Eye (tissue), 1 donor: Measurements from ENCODE around the gene SDHB.

ENCODE experiments used
- DNase-seq: peaks from one replicate; pipeline ENCODE4 v3.0.0-alpha.2; 2015

SDHB gene

DNA sequence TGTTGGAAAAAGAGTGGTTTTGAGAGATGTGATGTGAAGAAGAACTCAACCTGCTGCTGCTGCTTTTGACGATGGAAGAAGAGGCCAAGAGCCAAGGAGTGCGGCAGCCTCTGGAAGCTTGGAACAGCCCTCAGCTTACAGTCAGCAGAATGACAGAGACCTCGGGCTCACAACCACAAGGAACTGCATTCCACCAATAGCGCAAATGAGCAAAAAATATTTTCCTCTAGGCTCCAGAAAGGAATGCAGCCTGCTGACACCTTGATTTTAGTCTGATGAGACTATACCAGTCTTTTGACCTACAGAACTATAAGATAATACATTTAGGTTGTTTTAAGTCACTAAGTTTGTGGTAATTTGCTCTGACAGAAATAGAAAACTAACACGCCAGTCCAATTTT is 10.2 kb downstream of the SDHB start:
- DNase-seq = no peak

DNA sequence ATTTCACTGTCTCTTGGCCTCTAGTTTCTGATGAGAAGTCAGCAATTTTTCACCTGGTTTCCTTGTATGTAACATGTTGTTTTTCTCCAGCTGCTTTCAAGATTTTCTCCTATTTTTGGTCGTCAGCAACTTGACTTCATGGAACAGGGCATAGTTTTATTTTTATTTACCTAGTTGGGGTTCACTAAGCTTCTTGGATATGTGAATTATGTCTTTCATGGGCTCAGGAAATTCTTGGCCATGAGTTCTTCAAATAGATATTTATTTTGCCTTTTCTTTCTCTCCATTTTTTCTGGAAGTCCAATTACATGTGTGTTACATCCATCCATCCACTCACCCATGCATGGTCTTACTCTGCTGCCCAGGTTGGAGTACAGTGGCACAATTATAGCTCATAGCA is 13.7 kb downstream of the SDHB start:
- no peak for DNase-seq

DNA sequence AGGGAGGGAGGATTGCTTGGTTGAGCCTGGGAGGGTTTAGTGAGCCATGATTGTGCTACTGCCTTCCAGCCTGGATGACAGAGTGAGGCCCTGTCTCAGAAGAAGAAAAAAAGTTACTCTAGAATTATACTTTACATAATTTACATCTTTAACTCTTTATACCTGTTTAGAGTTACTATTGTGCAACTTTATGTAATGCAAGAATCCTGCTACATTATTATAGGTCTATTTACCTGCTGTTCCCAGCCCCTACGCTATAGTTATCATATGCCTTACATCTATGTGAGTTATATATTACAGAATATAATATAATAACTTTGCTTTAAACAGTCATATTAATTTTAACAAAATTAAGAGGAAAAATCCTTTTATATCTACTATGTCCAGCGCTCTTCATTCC is 14.3 kb downstream of the SDHB start:
- DNase-seq = no peak

DNA sequence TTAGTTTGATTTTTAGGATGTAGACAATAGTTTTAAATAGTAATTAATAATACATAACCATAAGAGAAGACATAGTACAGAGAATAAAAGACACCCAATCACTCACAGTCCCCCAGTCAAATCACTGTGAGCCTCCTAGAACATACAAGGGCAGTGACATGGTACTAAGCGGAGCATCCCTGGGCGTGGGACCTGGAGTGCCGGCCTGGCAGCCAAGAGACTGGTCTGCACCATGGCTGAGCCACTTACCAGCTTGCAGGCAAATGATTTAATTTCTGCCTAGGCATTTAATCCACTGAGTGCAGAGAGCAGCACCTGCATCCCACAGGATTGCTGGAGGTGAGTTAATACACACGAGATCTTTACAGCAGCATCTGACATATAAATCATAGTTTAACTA is 20.4 kb downstream of the SDHB start:
- DNase-seq = no peak

DNA sequence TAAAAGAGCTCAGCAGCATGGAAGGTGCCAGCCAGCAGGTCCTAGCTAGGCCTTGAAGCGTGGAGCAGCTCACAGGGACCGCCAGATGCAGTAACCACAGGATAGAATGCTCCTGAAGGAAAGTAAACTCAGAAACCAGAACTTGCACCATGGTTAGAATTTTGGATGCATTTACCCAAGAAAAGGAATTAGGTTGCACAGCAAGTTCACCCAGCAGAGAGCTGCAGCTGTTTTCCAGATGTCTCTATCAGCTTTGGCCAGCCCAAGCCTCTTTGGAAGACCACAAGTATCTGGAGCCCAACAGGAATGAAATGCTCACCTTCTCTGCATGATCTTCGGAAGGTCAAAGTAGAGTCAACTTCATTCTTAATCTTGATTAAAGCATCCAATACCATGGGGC is 21.1 kb downstream of the SDHB start:
- no peak for DNase-seq

DNA sequence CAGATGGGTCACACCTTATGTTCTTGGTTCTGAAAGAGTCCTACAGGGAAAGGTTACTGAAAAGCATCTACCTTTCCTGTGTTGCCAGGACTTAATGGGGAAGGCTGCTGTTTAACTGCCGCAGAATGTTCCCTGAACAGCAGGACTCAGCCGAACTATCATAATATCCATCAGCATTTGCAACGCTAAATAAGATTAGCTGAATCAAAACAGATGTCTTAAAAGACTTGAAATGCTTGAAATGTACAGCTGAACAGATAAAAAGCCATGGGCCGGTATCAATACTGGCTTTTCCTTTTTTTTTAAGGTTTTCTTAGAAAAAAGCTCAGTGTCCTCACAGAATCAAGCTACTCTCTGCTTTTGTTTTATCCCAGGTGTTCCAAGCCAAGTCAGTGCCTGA is 22.4 kb downstream of the SDHB start:
- no peak for DNase-seq

DNA sequence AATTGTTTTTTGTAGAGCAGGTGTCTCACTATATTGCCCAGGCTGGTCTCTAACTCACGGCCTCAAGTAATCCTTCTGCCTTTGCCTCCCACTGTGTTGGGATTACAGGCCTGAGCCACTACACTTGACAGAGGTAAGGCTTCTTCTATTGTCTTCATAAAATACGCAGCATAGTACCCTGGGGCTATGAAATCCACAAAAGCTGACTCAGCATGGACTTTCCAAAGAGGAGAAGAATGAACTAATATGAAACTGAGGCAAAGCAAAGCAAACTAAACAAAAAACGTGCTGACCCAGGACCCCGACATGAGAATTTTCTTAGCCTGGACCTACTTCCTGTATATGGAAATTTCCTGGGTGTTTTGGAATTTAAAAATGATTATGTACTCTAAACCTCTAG is 23.6 kb downstream of the SDHB start:
- DNase-seq = no peak

DNA sequence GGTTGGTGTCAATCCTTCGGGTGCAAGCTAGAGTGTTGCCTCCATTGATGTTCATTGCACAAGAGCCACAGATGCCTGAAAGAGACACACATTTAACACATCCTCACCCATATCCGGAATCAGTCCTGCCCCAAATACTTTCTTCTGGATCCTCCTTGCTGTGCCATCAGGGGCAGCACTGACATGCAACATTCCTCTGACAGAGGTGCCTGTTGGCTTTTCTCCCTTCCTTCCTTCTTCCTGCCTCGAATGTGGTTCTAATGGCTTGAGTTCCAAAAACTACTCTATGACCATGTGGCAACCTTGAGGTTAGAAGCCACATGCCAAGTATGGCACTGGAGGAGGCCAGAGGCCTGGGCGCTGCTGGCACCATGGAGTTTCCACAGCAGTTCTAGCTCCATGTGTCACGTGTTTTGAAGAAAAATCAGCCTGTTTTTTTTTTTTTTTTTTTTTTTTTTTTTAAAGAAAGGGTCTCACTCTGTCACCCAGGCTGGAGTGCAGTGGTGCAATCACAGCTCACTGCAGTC is 25.1 kb downstream of the SDHB start:
- no peak for DNase-seq

DNA sequence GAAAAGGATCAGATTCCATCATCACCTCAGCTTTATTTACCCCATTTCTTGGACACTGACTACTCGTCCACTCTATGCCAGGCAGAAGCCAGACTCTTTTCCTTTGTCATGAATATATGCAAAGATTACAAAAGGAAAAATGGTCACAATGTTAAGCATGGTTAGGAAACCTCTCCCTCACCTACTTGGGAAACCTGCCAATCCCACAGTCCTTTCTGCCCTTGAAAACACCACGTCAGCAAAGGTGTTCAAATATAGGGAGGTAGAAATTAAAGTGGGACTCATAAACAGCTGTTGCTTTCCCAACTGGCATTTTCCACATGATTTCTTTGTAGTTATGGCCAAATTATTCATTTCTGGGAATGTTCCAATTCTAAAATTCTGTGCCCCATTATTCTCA is 25.9 kb downstream of the SDHB start:
- no peak for DNase-seq

DNA sequence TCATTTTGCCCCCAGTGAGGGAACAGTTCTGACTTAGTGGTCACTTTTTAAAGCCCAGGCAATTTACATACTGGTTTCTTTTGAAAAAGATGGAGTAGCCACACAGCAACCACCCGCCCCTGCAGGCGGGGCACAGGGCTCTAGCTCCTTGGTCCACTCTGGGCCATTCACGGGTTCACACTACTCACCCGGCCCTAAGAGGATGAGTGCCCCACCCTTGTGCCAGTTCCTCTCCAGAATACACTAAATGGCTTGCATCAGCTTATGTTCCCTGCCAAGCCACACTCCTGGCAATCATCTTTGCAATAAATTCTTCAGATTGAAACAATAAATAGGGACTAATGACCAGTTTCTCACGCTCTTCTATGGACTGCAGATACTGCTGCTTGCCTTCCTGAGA is 26.4 kb downstream of the SDHB start:
- DNase-seq = no peak

DNA sequence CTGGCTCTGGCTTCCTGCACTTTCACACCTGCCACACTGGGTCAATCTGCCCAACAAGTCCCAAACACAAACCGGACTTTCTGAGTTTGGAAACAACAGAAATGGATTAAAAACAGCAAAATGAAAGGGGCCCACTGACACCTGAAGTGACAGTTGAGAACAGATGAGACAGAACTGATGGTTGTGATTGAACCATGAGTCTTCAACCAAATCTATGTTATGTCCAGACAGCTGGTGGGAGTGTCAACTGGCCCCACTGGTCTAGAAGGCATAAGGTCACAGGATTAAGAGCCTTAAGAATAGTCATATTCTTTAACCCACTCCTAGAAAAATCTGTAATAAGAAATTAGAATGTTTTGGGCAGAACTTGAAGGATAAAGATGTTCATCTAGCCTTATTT is 29.1 kb downstream of the SDHB start:
- no peak for DNase-seq

DNA sequence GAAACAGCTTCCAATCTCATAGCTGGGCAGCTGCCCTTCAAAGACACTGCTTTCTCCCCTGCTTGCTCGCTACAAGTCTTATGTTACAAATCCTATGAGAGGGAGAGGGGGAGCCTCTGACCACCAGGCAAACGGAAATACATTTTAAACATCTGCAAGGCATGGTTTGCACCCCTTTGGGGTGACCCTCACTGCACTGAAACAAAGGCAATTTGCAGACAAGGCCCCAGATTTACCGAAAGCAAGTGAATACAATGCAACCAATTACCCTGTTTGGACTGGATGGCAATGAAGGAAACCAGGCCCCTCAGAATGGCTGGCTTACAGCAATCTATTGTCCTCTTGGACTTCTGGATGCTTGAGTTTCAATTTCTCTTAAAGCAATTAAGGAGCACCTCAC is 30.3 kb downstream of the SDHB start:
- no peak for DNase-seq

DNA sequence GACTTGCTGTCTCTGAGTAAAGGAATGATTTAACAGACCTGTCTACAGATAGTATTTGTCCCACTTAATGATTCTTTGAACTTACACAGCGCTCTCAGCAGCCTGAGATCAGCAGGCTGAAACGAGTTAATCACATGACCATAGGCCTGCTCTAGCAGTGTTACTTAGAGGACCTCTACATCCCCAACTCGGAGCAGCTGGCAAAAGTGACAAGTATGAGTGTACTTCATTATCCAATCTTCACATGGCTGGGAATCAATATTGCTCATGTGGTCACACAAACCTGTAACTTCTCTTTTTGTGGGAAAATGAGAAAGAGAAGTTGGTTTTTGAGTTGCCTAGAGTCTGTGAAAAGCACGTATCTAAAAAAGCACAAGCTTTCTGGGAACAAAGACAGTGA is 30.7 kb downstream of the SDHB start:
- DNase-seq = no peak

DNA sequence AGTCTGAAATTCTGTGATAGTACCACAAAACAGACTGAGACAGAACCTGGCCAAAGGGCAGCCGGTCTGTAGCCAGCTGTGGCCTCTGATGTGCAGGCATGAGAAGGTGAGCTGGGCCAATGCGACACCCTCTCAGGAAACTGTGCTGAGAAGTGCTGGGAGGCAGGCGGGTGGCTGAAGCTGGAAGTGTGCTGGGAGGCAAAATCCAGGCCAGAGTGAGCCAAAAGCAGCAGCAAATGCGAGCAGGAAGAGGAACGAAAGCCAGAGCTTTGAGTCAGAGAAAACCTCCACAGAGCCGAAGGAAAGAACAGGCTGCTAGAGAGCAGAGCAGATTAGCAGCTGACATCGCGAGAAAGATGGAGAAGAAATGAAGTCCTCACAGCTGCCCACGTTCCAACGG is 31.9 kb downstream of the SDHB start:
- DNase-seq = no peak

DNA sequence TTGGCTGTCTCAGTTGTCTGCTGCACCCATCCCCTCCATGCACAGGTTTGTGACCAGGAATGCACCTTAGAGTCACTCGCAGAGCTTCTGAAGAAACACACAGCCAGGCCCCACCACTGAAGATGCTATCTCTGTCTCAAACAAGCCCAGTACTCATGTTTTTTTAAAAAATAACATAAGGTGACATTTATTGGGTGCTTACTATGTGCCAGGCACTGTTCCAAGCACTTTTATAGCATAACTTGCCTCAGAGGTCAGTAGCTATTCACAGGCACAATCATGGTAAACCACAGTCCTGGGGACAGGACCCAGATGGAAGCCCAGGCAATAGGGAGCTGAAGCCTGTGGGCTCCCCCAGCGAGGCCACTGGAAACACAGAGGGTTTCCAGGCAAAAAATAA is 33.3 kb downstream of the SDHB start:
- DNase-seq = no peak

DNA sequence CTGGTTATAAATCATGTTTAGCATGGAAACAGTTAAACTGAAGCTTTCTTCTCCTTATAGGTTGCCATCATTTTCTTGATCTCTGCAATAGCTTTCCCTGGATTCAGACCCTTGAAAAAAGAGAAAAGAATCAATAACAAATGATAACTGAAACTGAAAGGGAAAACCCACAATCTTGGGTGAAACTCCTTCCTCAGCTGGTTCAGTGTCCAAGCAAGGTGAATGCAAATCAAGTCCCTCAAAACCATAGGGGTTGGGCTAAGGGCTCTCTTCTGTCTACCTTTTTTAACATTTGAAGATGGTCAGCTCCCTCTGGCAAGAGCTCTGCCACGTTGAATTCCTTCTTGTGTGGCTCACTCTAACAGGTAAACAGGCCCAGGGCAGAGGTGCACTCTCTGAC is 35.0 kb downstream of the SDHB start:
- no peak for DNase-seq

DNA sequence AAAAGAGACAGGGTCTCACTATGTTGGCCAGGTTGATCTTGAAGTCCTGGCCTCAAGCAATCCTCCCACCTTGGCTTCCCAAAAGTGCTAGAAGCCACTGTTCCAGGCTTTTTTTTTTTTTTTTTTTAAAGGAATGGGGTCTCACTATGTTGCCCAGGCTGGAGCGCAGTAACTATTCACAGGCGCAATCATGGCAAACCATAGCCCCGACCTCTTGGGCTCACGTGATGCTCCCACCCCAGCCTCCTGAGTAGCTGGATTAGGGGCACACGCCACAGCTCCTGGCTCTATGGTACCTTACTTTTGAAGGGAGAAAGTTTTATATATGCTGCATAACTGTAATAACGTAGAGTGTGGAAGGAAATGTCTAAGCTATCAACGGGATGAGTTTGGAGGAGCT is 36.4 kb downstream of the SDHB start:
- DNase-seq = no peak

DNA sequence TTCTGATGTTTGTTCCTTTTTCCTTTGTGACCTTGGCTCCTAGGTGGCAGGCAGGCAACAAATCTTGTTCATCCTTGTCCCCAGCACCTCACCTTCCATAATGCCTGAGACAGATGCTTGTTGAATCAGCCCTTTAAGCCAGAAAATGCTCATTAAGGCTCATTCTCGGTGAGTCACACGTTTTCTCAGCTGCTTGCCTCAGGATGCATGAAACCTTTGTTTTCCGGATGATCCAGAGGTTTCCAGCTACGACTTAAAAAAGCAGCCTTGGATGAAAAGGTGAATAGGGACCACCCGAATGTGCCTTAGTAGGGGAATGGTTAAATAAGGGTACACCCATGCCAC is 37.5 kb downstream of the SDHB start:
- peak; percentile 25 for DNase-seq

DNA sequence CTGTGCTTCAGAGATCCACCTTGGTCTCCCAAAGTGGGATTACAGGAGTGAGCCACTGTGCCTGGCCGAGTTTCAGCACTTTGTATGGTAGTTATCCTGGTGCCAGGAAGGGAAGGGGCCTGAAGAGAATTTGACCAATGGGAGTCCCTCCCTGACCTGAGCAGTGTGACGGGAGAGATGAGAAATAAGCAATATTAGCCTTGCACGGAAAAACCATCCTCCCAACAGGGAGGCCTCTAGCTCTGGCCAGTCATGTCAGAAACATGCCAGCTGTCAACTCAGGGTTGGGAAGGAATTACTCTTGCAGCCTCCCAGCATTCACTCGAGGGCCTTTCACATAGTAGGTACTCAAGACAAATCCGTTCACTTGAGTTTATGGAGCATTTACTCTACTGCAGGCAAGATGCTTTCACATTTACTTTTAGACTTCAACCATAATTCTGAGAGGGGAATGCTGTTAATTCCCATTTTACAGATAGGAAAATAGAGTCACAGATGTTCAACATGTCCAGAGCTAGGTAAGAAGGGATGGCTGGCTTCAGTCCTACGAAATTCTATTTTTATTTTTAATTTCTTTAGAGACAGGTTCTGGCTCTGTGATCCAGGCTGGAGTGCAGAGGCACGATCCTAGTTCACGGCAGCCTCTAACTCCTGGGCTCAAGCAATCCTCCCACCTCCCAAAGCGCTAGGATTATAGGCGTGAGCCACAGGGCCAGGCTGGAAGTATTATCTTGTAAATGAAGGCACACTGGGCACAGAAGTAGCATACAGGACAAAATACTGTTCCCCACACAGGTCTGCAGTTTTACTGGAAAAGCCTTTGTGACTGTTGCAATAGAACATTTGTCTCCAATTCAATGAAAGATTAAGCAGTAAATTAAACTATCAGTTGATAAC is 38.9 kb downstream of the SDHB start:
- no peak for DNase-seq

DNA sequence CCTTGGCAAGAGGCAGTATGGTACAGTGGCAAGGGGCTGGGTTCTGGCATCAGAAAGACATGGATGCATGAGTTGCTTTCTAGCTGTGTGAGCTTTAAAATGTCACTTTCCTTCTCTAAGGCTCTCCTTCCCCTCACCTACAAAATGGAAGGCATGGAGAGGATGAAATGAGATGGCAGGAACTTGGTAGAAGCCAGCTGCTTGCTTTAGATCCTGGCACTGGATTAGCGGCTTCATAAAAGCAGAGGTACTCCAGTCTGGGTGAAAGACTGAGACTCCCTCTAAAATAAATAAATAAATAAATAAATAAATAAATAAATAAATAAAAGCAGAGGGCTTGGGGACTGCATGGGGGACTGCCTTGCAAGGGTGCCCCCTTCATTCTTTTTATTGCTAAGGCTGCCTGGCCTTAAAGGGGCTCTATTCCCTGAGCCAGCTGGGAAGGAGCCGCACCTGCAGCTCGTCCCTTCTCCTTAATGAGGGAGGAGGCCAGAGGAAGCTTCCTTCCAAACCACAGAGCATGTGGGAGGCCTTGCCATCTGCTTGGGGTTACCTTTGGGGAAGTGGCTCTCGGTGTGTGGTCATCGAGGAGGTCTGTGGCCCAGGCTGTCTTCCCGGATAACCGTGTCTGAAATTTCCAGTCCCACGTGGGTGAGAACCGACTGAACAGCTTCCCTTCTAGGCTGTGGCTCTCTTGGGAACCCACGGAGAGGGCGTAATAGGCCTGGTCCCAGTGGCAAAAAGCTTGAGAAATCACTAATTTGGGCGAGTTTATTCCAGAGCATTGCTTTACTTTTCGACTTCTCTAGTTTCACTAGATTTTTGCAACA is 40.1 kb downstream of the SDHB start:
- no peak for DNase-seq

DNA sequence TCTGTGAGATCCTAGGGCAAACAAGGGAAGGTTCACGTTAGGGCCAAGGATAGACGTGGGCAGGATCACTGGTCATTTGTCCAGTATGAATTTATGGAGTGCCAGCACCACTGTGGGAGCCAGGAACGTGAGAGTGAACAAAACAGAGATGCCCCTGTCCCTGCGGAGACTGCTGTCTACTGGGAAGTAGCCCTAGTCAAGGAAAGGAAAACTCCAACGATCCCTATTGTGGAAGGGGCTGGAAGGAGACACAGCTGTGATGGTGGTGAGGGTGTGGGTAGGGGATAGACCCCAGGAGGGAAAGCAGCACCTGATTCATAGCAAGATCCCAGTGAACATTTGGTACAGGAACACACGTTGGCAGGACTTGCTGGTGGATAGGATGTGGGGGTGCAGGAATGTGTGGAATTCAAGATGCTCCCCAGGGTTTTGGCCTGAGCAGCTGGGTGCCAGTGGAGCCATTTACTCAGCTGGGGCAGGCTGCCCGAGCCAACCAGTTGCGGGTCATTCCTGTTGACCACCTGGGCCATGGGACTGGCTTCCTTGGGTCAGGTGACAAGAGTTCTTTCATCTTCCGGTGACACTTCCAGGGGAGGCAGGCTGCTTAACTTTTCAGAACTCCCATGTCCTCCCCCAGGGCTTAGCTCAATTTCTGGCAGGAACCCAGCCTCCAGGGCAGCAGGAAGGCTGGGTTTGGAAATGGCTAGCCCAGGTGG is 40.9 kb downstream of the SDHB start:
- DNase-seq = no peak

DNA sequence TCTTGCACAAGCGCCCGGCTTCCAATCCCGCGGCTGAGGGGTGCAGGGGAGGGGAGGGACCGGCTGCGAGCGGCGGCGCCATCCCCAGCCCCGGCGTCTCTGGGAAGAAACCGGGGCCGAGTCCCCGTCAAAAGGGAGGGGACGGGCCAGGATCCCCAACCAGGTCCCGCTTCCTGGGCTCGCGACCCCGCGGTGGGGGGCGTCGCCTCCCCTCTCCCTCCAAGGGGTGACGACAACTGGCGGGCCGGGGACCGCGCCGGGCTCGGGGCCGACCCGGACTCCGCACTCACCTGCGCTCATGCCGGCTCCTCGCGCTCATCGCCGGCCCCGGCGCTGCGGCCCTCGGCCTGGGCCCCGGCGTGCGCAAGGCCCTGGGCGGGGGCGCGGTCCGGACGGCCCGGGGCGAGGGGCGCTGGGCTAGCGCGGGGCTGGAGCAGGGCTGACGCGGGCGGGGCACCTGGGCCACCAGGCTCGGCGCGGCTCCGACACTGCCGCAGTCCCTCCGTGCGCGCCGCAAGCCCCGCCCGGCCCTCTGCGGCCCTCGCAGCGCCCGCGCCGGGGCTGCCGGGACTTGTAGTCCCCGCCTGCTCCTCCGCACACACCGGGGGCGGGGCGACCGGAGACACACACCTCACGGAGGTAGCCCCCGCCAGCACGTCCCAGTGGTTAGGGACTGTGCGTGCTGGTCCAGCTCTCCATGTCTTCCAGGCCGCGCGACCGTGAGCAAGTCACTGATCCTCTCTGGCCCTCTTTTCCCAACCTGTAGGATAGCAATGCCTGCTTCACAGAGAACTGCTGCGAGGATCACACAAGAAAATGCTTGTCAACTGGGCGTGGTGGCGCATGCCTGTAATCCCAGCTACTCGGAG is 42.2 kb downstream of the SDHB start, which contains the start of gene ATP13A2:
TSS of gene ATP13A2 (minus strand) at position 490 of the 869 bp plus-strand sequence. CDS start at position 300, 190 bp downstream.
- peak; percentile 88 for DNase-seq
